A549 (cell line): ENCODE data around the gene GPR25.

Experiments used
- CEBPB ChIP-seq, 2 experiments: fragments of >200 bp in 1 of 2; sonication (Bioruptor Twin) in 1 of 2; formaldehyde crosslinking in 1 of 2; IDR thresholded peaks; 2 replicates each; pipeline ENCODE4 v1.6.1; 2012 to 2016
- EP300 ChIP-seq, 2 experiments: fragments of >200 bp; sonication (Bioruptor Twin); formaldehyde crosslinking; IDR thresholded peaks; 2 replicates in 1 of 2; 3 replicates in 1 of 2; pipeline ENCODE4 v1.6.1; 2016 to 2017
- JUN ChIP-seq, 2 experiments: fragments of >200 bp; sonication (Bioruptor Twin); formaldehyde crosslinking; IDR thresholded peaks; 2 replicates in 1 of 2; 3 replicates in 1 of 2; pipeline ENCODE4 v1.6.1; 2016 to 2017
- MYC ChIP-seq: IDR thresholded peaks from 2 replicates; pipeline ENCODE4 v1.6.1; 2012; ENCODE audit warnings: mild to moderate bottlenecking, inconsistent platforms, low read length, improper control_type of control experiment, borderline replicate concordance
- POLR2A ChIP-seq: IDR thresholded peaks from 2 replicates; pipeline ENCODE4 v1.6.1; 2012; ENCODE audit warnings: mild to moderate bottlenecking, low read length
- RAD21 ChIP-seq, 2 experiments: fragments of >200 bp in 1 of 2; sonication (Bioruptor Twin) in 1 of 2; formaldehyde crosslinking in 1 of 2; IDR thresholded peaks in 1 of 2; conservative IDR thresholded peaks in 1 of 2; 2 replicates in 1 of 2; 3 replicates in 1 of 2; pipeline ENCODE4 v1.6.1; 2012 to 2018; ENCODE audit warnings: inconsistent platforms in 1 of 2
- RCOR1 ChIP-seq: fragments of 150-350 bp; IDR thresholded peaks from 2 replicates; pipeline ENCODE4 v1.6.1; 2014; ENCODE audit warnings: antibody characterized with exemption, low read length, low read depth
- RFX5 ChIP-seq: fragments of 450-650 bp; IDR thresholded peaks from 2 replicates; pipeline ENCODE4 v1.7.1; 2014; ENCODE audit warnings: antibody characterized with exemption, mild to moderate bottlenecking, moderate library complexity
- ZNF302 ChIP-seq: fragments of 250-450 bp; sonication (Bioruptor Pico); IDR thresholded peaks from 2 replicates; pipeline ENCODE4 v1.9.0; 2021; ENCODE audit warnings: inconsistent platforms, mild to moderate bottlenecking, moderate library complexity
- TF ChIP-seq, protein P1 (sequence below): IDR thresholded peaks from 2 replicates; pipeline ENCODE4 v1.6.1; 2012
- TF ChIP-seq, protein P2 (sequence below): fragments of >200 bp; sonication (Bioruptor Twin); formaldehyde crosslinking; IDR thresholded peaks from 3 replicates; pipeline ENCODE4 v1.5.1; 2016
- TF ChIP-seq, protein P3 (sequence below): fragments of 250-450 bp; sonication (Bioruptor Pico); IDR thresholded peaks from 2 replicates; pipeline ENCODE4 v1.5.0; 2021; ENCODE audit warnings: mild to moderate bottlenecking, moderate library complexity, borderline replicate concordance

DNA sequence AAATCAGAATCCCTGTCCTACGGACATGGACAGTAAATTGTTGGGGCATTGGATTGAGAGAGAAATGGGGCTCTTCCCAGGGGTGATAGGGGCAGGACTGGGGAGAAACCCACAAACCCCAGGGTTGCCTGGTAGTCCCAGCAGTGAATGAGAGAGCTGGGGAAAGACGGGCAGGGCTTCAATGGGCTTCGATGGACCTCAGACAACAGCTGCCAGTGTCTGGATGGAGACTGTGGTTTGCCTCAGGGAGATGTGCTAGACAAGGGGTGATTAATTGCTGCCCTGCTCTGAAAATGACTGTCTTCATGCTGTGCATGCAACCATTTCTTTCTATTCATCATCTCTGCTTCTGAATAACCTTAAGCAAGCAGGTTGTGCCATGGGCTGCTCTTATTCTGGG, 7.4 kb downstream of the GPR25 start:
- TF ChIP-seq, protein P1, sequence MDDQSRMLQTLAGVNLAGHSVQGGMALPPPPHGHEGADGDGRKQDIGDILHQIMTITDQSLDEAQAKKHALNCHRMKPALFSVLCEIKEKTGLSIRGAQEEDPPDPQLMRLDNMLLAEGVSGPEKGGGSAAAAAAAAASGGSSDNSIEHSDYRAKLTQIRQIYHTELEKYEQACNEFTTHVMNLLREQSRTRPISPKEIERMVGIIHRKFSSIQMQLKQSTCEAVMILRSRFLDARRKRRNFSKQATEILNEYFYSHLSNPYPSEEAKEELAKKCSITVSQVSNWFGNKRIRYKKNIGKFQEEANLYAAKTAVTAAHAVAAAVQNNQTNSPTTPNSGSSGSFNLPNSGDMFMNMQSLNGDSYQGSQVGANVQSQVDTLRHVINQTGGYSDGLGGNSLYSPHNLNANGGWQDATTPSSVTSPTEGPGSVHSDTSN = no peak
- TF ChIP-seq EP300 (IDR thresholded peaks at IDR 0.05) (no peak), MYC (no peak), RFX5 (no peak), RAD21 (conservative IDR thresholded peaks at IDR 0.05 in 1 of 2, IDR thresholded peaks at IDR 0.05 in 1 of 2) (no peak), ZNF302 (no peak), POLR2A (no peak), CEBPB (IDR thresholded peaks at IDR 0.05) (no peak), JUN (IDR thresholded peaks at IDR 0.05) (no peak), RCOR1 (no peak)
- TF ChIP-seq, protein P2, sequence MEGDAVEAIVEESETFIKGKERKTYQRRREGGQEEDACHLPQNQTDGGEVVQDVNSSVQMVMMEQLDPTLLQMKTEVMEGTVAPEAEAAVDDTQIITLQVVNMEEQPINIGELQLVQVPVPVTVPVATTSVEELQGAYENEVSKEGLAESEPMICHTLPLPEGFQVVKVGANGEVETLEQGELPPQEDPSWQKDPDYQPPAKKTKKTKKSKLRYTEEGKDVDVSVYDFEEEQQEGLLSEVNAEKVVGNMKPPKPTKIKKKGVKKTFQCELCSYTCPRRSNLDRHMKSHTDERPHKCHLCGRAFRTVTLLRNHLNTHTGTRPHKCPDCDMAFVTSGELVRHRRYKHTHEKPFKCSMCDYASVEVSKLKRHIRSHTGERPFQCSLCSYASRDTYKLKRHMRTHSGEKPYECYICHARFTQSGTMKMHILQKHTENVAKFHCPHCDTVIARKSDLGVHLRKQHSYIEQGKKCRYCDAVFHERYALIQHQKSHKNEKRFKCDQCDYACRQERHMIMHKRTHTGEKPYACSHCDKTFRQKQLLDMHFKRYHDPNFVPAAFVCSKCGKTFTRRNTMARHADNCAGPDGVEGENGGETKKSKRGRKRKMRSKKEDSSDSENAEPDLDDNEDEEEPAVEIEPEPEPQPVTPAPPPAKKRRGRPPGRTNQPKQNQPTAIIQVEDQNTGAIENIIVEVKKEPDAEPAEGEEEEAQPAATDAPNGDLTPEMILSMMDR = no peak
- TF ChIP-seq, protein P3, sequence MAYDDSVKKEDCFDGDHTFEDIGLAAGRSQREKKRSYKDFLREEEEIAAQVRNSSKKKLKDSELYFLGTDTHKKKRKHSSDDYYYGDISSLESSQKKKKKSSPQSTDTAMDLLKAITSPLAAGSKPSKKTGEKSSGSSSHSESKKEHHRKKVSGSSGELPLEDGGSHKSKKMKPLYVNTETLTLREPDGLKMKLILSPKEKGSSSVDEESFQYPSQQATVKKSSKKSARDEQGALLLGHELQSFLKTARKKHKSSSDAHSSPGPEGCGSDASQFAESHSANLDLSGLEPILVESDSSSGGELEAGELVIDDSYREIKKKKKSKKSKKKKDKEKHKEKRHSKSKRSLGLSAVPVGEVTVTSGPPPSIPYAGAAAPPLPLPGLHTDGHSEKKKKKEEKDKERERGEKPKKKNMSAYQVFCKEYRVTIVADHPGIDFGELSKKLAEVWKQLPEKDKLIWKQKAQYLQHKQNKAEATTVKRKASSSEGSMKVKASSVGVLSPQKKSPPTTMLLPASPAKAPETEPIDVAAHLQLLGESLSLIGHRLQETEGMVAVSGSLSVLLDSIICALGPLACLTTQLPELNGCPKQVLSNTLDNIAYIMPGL (CRISPR knock-in tag) = no peak
